Activated T-helper 1 cell treated with anti-CD3 and anti-CD28 coated beads, Interleukin-12 subunit alpha, Interleukin-12 subunit beta, Interleukin-2, Interleukin-4 antibody, amounts not matched to agents 30 ng/mL and 10 ng/mL and 1 ng/mL, durations not matched to agents 14 hours and 24 hours and 36 hours (primary cell): Measurements from ENCODE around the gene DCDC2C. TPM values are rescaled to one million over a fixed set of nuclear protein-coding genes. Genes with fewer than 3 reads are reported as not detected.

Experiments
- DNase-seq: peaks from one replicate; pipeline ENCODE4 v3.0.0; 2021; ENCODE audit warnings: low spot score
- H3K27ac Mint-ChIP-seq: one replicate; pipeline ENCODE4 v1.8.0; 2021; ENCODE audit warnings: mild to moderate bottlenecking, mixed read lengths
- H3K27me3 Mint-ChIP-seq: one replicate; pipeline ENCODE4 v1.8.0; 2022; ENCODE audit warnings: mild to moderate bottlenecking, moderate library complexity, mixed read lengths; ENCODE audit not compliant: insufficient read depth
- H3K36me3 Mint-ChIP-seq: one replicate; pipeline ENCODE4 v1.8.0; 2021; ENCODE audit warnings: low read depth, mixed read lengths
- H3K4me1 Mint-ChIP-seq: one replicate; pipeline ENCODE4 v1.8.0; 2021; ENCODE audit warnings: low read depth, mixed read lengths
- H3K4me3 Mint-ChIP-seq: one replicate; pipeline ENCODE4 v1.8.0; 2021; ENCODE audit warnings: mild to moderate bottlenecking, moderate library complexity, mixed read lengths
- H3K9me3 Mint-ChIP-seq: one replicate; pipeline ENCODE4 v1.8.0; 2021; ENCODE audit warnings: mixed read lengths
- intact Hi-C: fragments of 100-400 bp; cut with micrococcal nuclease; formaldehyde crosslinking; loops from one replicate; pipeline ENCODE4 v1.15.1; 2024
- total RNA-seq: library from RNA; stranded (reverse); gene quantifications from 2 replicates; pipeline ENCODE4 v1.2.3, GENCODE V29; 2022

The DCDC2C gene
- total RNA-seq, 1 donor from 2014 or later = not detected

GRCh38 chr2:3780477-3781402 is 77.4 kb downstream of the DCDC2C start:
- intact Hi-C loops = loop anchor here (1.0 kb wide), 1 partner anchor 52 kb away; no protein-coding TSS in a partner anchor
- peak; percentile 54 for DNase-seq
- Mint-ChIP-seq H3K4me3 (peak overlapping the region; percentile 5), H3K4me1 (peaks cover 8% of the 10 kb centered on the region), H3K27me3 (peaks cover 15% of the 10 kb centered on the region), H3K9me3 (no peaks in the 10 kb centered on the region), H3K27ac (peak overlapping the region; percentile 67), H3K36me3 (no peaks in the 10 kb centered on the region)

- Mint-ChIP-seq H3K9me3 (no peaks in the 10 kb centered on the region), H3K36me3 (no peaks in the 10 kb centered on the region), H3K27ac (no peak overlapping the region), H3K4me1 (peaks cover 8% of the 10 kb centered on the region), H3K4me3 (no peak overlapping the region), H3K27me3 (no peaks in the 10 kb centered on the region)
- intact Hi-C loops = no loop called here
- DNase-seq = no peak
Measured at GRCh38 chr2:3784731-3785130, 81.4 kb downstream of the DCDC2C start.

- H3K27me3 Mint-ChIP-seq = no peaks in the 10 kb centered on the region
- no peak overlapping the region for H3K4me3 Mint-ChIP-seq
- no peaks in the 10 kb centered on the region for H3K36me3 Mint-ChIP-seq
- no peak for DNase-seq
- no peaks in the 10 kb centered on the region for H3K9me3 Mint-ChIP-seq
- H3K4me1 Mint-ChIP-seq = peaks cover 7% of the 10 kb centered on the region
- H3K27ac Mint-ChIP-seq = no peak overlapping the region
- intact Hi-C loops = no loop called here
Measured at GRCh38 chr2:3785220-3785889, 82.0 kb downstream of the DCDC2C start.

- Mint-ChIP-seq H3K27me3 (no peaks in the 10 kb centered on the region), H3K27ac (no peak overlapping the region), H3K4me1 (peaks cover 2% of the 10 kb centered on the region), H3K9me3 (no peaks in the 10 kb centered on the region), H3K4me3 (no peak overlapping the region), H3K36me3 (no peaks in the 10 kb centered on the region)
- intact Hi-C loops = no loop called here
- no peak for DNase-seq
Measured at GRCh38 chr2:3785890-3786273, 82.5 kb downstream of the DCDC2C start.

- no peaks in the 10 kb centered on the region for H3K9me3 Mint-ChIP-seq
- intact Hi-C loops = no loop called here
- H3K27me3 Mint-ChIP-seq = no peaks in the 10 kb centered on the region
- no peaks in the 10 kb centered on the region for H3K36me3 Mint-ChIP-seq
- no peak overlapping the region for H3K27ac Mint-ChIP-seq
- H3K4me3 Mint-ChIP-seq = no peak overlapping the region
- no peaks in the 10 kb centered on the region for H3K4me1 Mint-ChIP-seq
- no peak for DNase-seq
Measured at GRCh38 chr2:3787768-3788167, 84.4 kb downstream of the DCDC2C start.

- Mint-ChIP-seq H3K36me3 (no peaks in the 10 kb centered on the region), H3K27me3 (no peaks in the 10 kb centered on the region), H3K4me3 (no peak overlapping the region), H3K9me3 (no peaks in the 10 kb centered on the region), H3K27ac (no peak overlapping the region), H3K4me1 (no peaks in the 10 kb centered on the region)
- intact Hi-C loops = no loop called here
- no peak for DNase-seq
Measured at GRCh38 chr2:3789256-3789655, 85.9 kb downstream of the DCDC2C start.

- DNase-seq = no peak
- Mint-ChIP-seq H3K36me3 (no peaks in the 10 kb centered on the region), H3K27ac (no peak overlapping the region), H3K27me3 (no peaks in the 10 kb centered on the region), H3K4me3 (no peak overlapping the region), H3K4me1 (no peaks in the 10 kb centered on the region), H3K9me3 (no peaks in the 10 kb centered on the region)
- intact Hi-C loops = no loop called here
Measured at GRCh38 chr2:3793249-3793648, 89.9 kb downstream of the DCDC2C start.

- DNase-seq = no peak
- H3K9me3 Mint-ChIP-seq = peaks cover 4% of the 10 kb centered on the region
- intact Hi-C loops = no loop called here
- no peak overlapping the region for H3K27ac Mint-ChIP-seq
- H3K4me1 Mint-ChIP-seq = no peaks in the 10 kb centered on the region
- H3K4me3 Mint-ChIP-seq = no peak overlapping the region
- H3K27me3 Mint-ChIP-seq = no peaks in the 10 kb centered on the region
- H3K36me3 Mint-ChIP-seq = no peaks in the 10 kb centered on the region
Measured at GRCh38 chr2:3801506-3801905, 98.1 kb downstream of the DCDC2C start.

GRCh38 chr2:3805201-3805939 is 102.0 kb downstream of the DCDC2C start:
- Mint-ChIP-seq H3K4me1 (no peaks in the 10 kb centered on the region), H3K27ac (no peak overlapping the region), H3K27me3 (no peaks in the 10 kb centered on the region), H3K4me3 (no peak overlapping the region), H3K36me3 (no peaks in the 10 kb centered on the region), H3K9me3 (peaks cover 4% of the 10 kb centered on the region)
- intact Hi-C loops = no loop called here
- no peak for DNase-seq

- Mint-ChIP-seq H3K4me1 (no peaks in the 10 kb centered on the region), H3K36me3 (no peaks in the 10 kb centered on the region), H3K27me3 (no peaks in the 10 kb centered on the region), H3K4me3 (no peak overlapping the region), H3K27ac (no peak overlapping the region), H3K9me3 (peaks cover 4% of the 10 kb centered on the region)
- intact Hi-C loops = no loop called here
- DNase-seq = no peak
Measured at GRCh38 chr2:3806168-3806567, 102.8 kb downstream of the DCDC2C start.

GRCh38 chr2:3806730-3807129 is 103.4 kb downstream of the DCDC2C start:
- no peak overlapping the region for H3K27ac Mint-ChIP-seq
- no peaks in the 10 kb centered on the region for H3K27me3 Mint-ChIP-seq
- peaks cover 4% of the 10 kb centered on the region for H3K9me3 Mint-ChIP-seq
- no peaks in the 10 kb centered on the region for H3K36me3 Mint-ChIP-seq
- H3K4me3 Mint-ChIP-seq = no peak overlapping the region
- DNase-seq = no peak
- intact Hi-C loops = no loop called here
- H3K4me1 Mint-ChIP-seq = no peaks in the 10 kb centered on the region

- Mint-ChIP-seq H3K36me3 (no peaks in the 10 kb centered on the region), H3K27me3 (no peaks in the 10 kb centered on the region), H3K9me3 (peaks cover 4% of the 10 kb centered on the region), H3K4me3 (no peak overlapping the region), H3K27ac (no peak overlapping the region), H3K4me1 (no peaks in the 10 kb centered on the region)
- intact Hi-C loops = no loop called here
- no peak for DNase-seq
Measured at GRCh38 chr2:3807853-3808252, 104.5 kb downstream of the DCDC2C start.
